ENCODE data around the gene DDX28.
A peak's percentile ranks its signal among the peaks of the same experiment; 100 is the strongest.
"Not testable (repeated sequence)": the region's sequence is repeated elsewhere in the genome, so short reads cannot be mapped to it uniquely, and the experiment has no call there.

Gene DDX28

DNA sequence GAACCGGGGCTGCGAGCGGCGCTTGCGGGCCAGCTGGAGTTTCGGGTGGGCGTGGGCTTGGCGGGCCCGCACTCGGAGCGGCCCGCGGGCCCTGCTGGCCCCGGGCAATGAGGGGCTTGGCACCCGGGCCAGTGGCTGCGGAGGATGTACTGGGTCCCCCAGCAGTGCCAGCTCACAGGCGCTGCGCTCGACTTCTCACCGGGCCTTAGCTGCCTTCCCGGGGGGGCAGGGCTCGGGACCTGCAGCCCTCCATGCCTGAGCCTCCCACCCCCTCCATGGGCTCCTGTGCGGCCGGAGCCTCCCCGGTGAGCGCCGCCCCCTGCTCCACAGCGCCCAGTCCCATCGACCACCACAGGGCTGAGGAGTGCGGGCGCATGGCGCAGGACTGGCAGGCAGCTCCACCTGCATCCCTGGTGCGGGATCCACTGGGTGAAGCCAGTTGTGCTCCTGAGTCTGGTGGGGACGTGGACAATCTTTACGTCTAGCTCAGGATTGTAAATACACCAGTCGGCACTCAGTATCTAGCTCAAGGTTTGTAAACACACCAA, 24.7 kb downstream of the DDX28 start:
- H3K9me3 ChIP-seq (ENCODE audit: low read length); H2AFZ ChIP-seq (ENCODE audit: low read depth, low read length); H3K4me3 ChIP-seq (ENCODE audit: low read length); H3K36me3 ChIP-seq (ENCODE audit: insufficient read depth, low read length); H3K27me3 ChIP-seq (ENCODE audit: insufficient read depth, low read length); H3K4me1 ChIP-seq (ENCODE audit: insufficient read depth, low read length): not testable (repeated sequence)

DNA sequence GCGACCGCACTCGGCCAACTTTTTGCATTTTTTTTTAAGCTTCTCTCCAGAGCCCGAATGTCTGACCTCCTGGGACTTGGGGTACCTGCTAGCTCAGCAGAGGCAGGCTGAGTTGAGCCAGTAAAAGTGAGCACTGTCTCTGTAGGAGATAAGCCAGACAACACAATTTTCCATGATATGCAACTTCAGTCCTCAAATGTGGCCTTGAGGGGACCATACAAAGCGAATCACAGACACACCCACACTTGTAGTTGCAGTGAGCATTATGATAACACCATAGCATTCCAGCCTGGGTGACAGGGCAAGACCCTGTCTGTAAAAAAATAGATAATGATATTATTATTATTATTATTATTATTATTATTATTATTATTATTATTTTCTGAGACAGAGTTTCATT, 26.4 kb downstream of the DDX28 start:
- Histone ChIP-seq H2AFZ (ENCODE audit: low read depth, low read length) (no peak overlapping the region), H3K4me1 (ENCODE audit: insufficient read depth, low read length) (peaks cover 3% of the 10 kb centered on the region), H3K4me3 (ENCODE audit: low read length) (no peak overlapping the region), H3K27me3 (ENCODE audit: insufficient read depth, low read length) (no peaks in the 10 kb centered on the region), H3K9me3 (ENCODE audit: low read length) (no peaks in the 10 kb centered on the region), H3K36me3 (ENCODE audit: insufficient read depth, low read length) (no peaks in the 10 kb centered on the region)

DNA sequence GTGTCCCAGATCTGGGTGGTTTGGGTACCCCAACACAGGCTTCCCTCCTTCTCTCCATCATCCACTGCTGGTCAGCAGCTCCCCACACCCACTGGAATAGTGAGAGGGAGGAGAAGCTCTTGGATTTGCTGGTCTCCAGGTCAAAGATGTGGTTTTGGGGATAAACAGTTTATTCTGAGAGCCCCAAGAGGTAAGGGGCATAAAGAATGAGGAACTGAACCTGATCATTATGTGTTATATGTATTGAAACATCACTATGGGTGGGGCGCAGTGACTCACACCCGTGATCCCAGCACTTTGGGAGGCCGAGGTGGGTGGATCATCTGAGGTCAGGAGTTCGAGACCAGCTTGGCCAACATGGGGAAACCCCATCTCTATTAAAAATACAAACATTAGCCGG, 27.6 kb downstream of the DDX28 start:
- Histone ChIP-seq H3K36me3 (ENCODE audit: insufficient read depth, low read length) (no peaks in the 10 kb centered on the region), H2AFZ (ENCODE audit: low read depth, low read length) (no peak overlapping the region), H3K4me1 (ENCODE audit: insufficient read depth, low read length) (peaks cover 3% of the 10 kb centered on the region), H3K27me3 (ENCODE audit: insufficient read depth, low read length) (peaks cover 6% of the 10 kb centered on the region), H3K4me3 (ENCODE audit: low read length) (no peak overlapping the region), H3K9me3 (ENCODE audit: low read length) (no peaks in the 10 kb centered on the region)

DNA sequence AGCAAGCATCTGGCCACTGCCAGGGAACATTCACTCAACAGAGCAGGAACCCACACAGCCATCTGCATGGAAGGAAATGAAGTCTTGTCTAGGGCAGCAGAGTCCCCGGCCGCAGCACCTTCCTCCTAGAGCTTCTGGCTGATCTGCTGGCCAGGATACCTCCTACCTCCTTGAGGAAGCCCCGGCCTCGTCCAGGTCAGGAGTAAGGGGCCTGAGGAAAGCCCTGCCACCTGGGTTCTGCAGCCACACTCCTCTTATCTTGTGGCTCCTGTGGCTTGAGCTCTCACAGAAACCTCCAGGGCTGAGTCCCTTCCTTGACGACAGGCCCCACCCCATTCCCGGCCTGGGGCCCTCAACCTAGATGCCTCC, 29.0 kb downstream of the DDX28 start:
- H3K9me3 ChIP-seq (ENCODE audit: low read length); H2AFZ ChIP-seq (ENCODE audit: low read depth, low read length); H3K4me3 ChIP-seq (ENCODE audit: low read length); H3K4me1 ChIP-seq (ENCODE audit: insufficient read depth, low read length); H3K36me3 ChIP-seq (ENCODE audit: insufficient read depth, low read length): not testable (repeated sequence)
- peaks cover 12% of the 10 kb centered on the region for H3K27me3 ChIP-seq (ENCODE audit: insufficient read depth, low read length)

DNA sequence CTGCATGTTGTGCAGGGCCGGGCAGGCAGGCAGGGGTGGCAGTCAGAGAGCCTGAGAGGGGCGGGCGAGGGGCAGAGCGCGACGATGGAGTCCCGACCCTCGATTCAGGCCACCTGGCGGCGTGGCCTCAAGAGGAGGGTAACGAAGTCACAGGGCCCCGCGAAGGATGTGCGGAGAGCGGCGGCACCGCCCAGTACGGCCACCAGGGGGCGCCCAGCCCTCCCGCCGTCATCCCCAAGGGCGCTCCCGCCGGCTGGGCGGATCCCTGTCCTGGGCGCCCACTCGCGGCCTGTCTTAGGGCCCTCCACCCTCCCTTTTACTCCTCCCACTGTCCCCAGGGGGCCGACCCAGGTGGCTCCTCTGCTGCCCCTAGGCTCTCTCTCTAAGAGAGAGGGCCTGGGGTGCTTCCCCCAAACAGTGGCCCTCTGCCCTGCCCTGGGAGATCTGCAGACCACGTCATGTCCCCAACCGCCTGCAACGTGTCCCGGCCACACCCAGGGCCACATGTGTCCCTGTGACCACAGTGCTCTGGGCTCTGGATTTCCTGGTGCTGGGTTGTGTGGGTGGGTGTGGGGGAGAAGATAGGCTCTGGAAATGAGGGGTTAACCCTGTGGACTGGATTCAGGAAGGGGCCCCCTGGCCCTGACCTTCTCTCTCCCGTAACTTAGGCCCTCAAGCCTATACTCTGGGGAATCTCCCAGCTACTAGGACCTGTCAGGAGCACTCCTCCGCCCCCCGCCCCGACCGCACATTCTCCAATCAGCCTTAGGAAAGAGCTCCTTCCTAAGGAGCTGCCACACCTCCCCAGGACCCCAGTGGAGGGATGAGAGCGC, 29.6 kb downstream of the DDX28 start:
- peak overlapping the region; percentile 82 for H2AFZ ChIP-seq (ENCODE audit: low read depth, low read length)
- H3K4me1 ChIP-seq (ENCODE audit: insufficient read depth, low read length): peaks cover 3% of the 10 kb centered on the region
- H3K27me3 ChIP-seq (ENCODE audit: insufficient read depth, low read length): peaks cover 12% of the 10 kb centered on the region
- no peaks in the 10 kb centered on the region for H3K9me3 ChIP-seq (ENCODE audit: low read length)
- H3K4me3 ChIP-seq (ENCODE audit: low read length): no peak overlapping the region
- no peaks in the 10 kb centered on the region for H3K36me3 ChIP-seq (ENCODE audit: insufficient read depth, low read length)

DNA sequence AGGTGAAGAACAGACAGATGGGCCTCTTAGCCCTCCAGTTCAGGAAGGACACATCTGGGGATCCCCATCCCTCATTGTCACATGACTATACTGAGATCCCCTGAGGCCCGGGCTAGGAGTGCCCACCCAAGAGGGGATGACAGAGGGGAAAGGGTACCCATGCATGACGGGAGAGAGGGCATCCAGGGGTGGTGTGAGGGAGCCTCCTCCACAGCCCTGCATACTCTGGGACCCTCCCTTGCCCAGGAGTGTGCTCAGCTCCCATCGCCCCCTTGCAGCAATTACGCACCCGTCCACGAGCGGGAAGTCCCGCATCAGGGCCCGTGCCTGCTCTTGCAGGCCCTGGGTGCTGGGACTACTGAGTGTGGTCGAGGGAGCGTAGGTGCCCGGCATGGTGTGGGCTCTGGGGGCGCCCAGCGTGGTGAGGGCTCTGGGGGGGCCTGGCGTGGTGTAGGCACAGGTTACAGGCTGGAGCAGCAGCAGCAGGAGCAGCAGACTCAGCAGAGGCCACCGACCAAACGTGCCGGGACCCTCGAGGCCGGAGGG, 30.3 kb downstream of the DDX28 start:
- H3K4me3 ChIP-seq (ENCODE audit: low read length): no peak overlapping the region
- H3K9me3 ChIP-seq (ENCODE audit: low read length): no peaks in the 10 kb centered on the region
- H2AFZ ChIP-seq (ENCODE audit: low read depth, low read length): peak overlapping the region; percentile 82
- no peaks in the 10 kb centered on the region for H3K36me3 ChIP-seq (ENCODE audit: insufficient read depth, low read length)
- H3K4me1 ChIP-seq (ENCODE audit: insufficient read depth, low read length): peaks cover 3% of the 10 kb centered on the region
- H3K27me3 ChIP-seq (ENCODE audit: insufficient read depth, low read length): peaks cover 12% of the 10 kb centered on the region

DNA sequence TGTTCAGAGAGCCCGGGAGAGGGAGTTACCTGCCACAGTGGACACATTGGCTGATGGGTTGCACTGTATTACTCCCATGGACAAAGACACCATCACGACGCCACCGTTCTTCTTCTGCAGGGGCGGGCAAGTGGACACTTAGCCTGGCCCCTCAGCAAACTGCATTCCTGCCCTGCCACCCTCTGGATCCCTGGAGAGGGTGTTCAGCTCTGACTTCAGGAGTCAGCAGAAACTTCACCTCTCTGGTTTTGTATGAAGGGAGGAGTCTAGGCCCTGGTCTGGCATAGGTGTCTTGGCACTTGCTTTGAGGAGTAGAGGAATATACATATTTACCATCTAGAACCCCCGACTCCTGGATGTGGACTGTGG, 33.0 kb downstream of the DDX28 start:
- H2AFZ ChIP-seq (ENCODE audit: low read depth, low read length): no peak overlapping the region
- no peaks in the 10 kb centered on the region for H3K9me3 ChIP-seq (ENCODE audit: low read length)
- H3K36me3 ChIP-seq (ENCODE audit: insufficient read depth, low read length): no peaks in the 10 kb centered on the region
- peaks cover 12% of the 10 kb centered on the region for H3K27me3 ChIP-seq (ENCODE audit: insufficient read depth, low read length)
- peaks cover 3% of the 10 kb centered on the region for H3K4me1 ChIP-seq (ENCODE audit: insufficient read depth, low read length)
- no peak overlapping the region for H3K4me3 ChIP-seq (ENCODE audit: low read length)

DNA sequence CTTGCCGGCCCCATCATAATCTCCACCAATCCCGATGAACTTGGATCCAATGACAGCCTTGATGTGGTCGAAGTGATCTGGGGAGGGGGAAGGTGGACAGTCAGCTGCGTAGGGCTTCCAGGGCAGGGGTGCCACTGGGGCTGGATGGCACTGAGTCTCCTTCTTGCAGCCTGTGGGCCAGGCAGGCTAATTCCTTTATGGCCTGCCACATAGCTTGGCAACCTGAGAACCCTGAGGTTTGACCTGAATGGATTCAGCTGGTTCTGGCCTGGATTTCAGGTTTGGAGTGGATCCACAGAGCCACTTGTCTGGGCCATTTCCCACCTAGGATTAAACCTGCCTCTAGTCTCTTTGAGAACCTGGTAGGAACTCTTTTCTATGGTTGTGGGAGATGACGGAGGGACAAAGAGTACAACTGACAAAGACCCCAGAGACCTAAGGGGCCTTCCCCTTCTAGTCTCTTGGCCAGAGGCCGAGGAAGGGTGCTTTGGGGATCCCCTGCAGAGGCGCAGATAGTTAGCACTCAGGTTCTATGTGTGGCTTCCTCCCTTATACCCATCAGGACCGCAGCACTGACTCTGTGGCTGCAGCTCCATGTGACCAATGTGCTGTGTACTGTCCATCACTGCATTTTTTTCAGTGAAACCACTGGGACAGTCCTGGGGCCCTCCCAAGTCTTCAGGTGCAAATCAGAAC, 33.6 kb downstream of the DDX28 start:
- Histone ChIP-seq H2AFZ (ENCODE audit: low read depth, low read length) (no peak overlapping the region), H3K4me3 (ENCODE audit: low read length) (no peak overlapping the region), H3K4me1 (ENCODE audit: insufficient read depth, low read length) (peaks cover 3% of the 10 kb centered on the region), H3K9me3 (ENCODE audit: low read length) (no peaks in the 10 kb centered on the region), H3K36me3 (ENCODE audit: insufficient read depth, low read length) (no peaks in the 10 kb centered on the region), H3K27me3 (ENCODE audit: insufficient read depth, low read length) (peaks cover 12% of the 10 kb centered on the region)

DNA sequence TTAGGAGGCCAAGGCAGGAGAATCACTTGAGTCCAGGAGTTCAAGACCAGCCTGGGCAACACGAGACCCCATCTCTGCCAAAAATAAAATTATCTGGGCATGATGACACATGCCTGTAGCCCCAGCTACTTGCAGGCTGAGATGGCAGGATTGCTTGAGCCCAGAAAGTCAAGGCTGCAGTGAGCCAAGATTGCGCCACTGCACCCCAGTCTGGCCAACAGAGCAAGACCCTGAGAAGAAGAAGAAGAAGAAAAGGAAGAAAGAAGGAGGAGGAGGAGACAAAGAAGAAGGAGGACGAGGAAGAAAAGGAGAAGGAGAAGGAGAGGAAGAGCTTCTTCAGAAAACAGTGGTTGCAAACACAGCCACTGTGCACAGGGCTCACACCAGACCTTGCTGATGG, 34.4 kb downstream of the DDX28 start:
- Histone ChIP-seq H2AFZ (ENCODE audit: low read depth, low read length) (no peak overlapping the region), H3K4me3 (ENCODE audit: low read length) (no peak overlapping the region), H3K4me1 (ENCODE audit: insufficient read depth, low read length) (peaks cover 3% of the 10 kb centered on the region), H3K36me3 (ENCODE audit: insufficient read depth, low read length) (no peaks in the 10 kb centered on the region), H3K27me3 (ENCODE audit: insufficient read depth, low read length) (peaks cover 12% of the 10 kb centered on the region), H3K9me3 (ENCODE audit: low read length) (no peaks in the 10 kb centered on the region)

DNA sequence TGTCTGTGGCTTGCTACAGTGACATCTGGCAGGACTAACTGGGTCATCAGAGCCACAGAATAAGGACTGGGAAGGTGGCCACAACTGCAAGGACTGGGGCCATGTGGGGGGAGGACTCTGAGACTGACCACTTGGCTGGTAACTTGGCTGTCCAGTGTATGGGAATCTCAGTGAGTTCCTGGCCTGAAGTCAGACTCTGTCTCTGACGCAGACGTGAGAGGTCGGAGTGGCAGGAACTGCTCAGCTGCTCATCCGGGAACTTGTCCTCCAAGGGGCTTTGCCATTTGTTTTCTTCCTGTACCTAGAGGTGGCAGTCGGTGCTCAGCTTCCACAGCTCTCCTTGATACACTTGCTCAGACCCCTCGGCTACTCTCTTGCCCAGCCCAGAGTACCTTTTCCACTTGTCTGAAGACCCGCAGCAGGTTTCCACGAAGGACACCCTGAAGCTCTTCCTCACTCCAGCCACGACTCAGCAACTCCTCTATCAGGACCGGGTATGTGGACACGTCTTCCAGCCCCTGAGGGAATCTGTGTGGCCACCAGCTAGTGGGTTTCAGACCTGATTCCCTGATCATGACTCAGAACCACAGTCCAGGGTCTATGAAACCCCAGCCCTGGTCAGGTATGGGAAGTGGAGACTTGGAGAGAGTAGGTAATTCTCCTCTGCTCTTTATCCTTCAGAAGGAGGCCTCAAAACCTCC, 35.4 kb downstream of the DDX28 start:
- no peak overlapping the region for H3K4me3 ChIP-seq (ENCODE audit: low read length)

DNA sequence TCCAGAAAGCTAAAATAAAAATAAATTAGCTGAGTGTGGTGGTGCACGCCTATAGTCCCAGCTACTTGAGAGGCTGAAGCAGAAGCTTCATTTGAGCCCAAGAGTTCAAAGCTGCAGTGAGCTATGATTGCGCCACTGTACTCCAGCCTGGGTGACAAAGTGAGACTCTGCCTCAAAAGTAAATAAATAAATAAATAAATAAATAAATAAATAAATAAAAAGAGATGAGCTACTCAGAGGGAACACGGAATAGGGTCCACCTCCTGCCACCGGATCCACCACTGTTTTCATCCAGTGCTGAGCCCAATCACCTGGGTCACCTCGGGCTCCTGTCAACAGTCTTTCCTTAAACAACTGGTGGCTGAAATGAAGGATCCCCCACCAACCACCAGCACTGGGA, 36.1 kb downstream of the DDX28 start:
- Histone ChIP-seq H3K36me3 (ENCODE audit: insufficient read depth, low read length) (no peaks in the 10 kb centered on the region), H3K4me1 (ENCODE audit: insufficient read depth, low read length) (no peaks in the 10 kb centered on the region)

More for the DNA sequence above, 35.4 kb downstream of the DDX28 start:
- H2AFZ ChIP-seq (ENCODE audit: low read depth, low read length): no peak overlapping the region
- no peaks in the 10 kb centered on the region for H3K4me1 ChIP-seq (ENCODE audit: insufficient read depth, low read length)
- H3K27me3 ChIP-seq (ENCODE audit: insufficient read depth, low read length): peaks cover 12% of the 10 kb centered on the region
- no peaks in the 10 kb centered on the region for H3K36me3 ChIP-seq (ENCODE audit: insufficient read depth, low read length)
- no peaks in the 10 kb centered on the region for H3K9me3 ChIP-seq (ENCODE audit: low read length)

DNA sequence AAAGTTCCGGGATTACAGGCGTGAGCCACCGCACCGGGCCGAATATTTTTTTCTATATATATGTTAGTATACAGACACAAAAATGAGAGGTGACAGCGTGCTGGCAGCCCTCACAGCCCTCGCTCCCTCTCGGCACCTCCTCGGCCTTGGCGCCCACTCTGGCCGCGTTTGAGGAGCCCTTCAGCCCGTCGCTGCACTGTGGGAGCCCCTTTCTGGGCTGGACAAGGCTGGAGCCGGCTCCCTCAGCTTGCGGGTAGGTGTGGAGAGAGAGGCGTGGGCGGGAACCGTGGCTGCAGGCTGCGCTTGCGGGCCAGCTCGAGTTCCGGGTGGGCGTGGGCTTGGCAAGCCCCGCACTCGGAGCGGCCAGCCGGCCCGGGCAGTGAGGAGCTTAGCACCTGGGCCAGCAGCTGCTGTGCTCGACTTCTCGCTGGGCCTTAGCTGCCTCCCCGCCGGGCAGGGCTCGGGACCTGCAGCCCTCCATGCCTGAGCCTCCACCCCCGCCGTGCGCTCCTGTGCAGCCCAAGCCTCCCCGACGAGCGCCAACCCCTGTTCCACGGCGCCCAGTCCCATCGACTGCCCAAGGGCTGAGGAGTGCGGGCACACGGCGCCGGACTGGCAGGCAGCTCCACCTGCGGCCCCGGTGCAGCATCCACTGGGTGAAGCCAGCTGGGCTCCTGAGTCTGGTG, 40.9 kb downstream of the DDX28 start:
- no peak overlapping the region for H3K4me3 ChIP-seq (ENCODE audit: low read length)
- no peaks in the 10 kb centered on the region for H3K36me3 ChIP-seq (ENCODE audit: insufficient read depth, low read length)
- H3K9me3 ChIP-seq (ENCODE audit: low read length): peaks cover 2% of the 10 kb centered on the region
- no peak overlapping the region for H2AFZ ChIP-seq (ENCODE audit: low read depth, low read length)
- H3K4me1 ChIP-seq (ENCODE audit: insufficient read depth, low read length): no peaks in the 10 kb centered on the region
- H3K27me3 ChIP-seq (ENCODE audit: insufficient read depth, low read length): peaks cover 2% of the 10 kb centered on the region

More for the DNA sequence above, 36.1 kb downstream of the DDX28 start:
- H3K9me3 ChIP-seq (ENCODE audit: low read length): no peaks in the 10 kb centered on the region
- no peak overlapping the region for H2AFZ ChIP-seq (ENCODE audit: low read depth, low read length)
- H3K4me3 ChIP-seq (ENCODE audit: low read length): no peak overlapping the region
- H3K27me3 ChIP-seq (ENCODE audit: insufficient read depth, low read length): peaks cover 12% of the 10 kb centered on the region

Measured in neuron (in vitro differentiated cells).